Hepatocyte (in vitro differentiated cells): Measurements from ENCODE around the gene SLC12A7. TPM values are rescaled to one million over a fixed set of nuclear protein-coding genes. Genes with fewer than 3 reads are reported as not detected.

Source experiments
- DNase-seq: peaks from one replicate; pipeline ENCODE4 v3.0.0-alpha.2; 2016; ENCODE audit warnings: low spot score
- H2AFZ ChIP-seq: fragments of 200-600 bp; sonication (generic); 2 replicates; pipeline ENCODE4 v1.6.0; 2016; ENCODE audit warnings: antibody characterized with exemption, mild to moderate bottlenecking
- H3K27ac ChIP-seq: fragments of 200-600 bp; sonication (generic); 2 replicates; pipeline ENCODE4 v1.5.1; 2016; ENCODE audit warnings: mild to moderate bottlenecking
- H3K27me3 ChIP-seq: fragments of 200-600 bp; sonication (generic); 2 replicates; pipeline ENCODE4 v1.6.1; 2016
- H3K36me3 ChIP-seq: fragments of 200-600 bp; sonication (generic); replicated peaks from 2 replicates; pipeline ENCODE4 v1.5.1; 2016; ENCODE audit warnings: low read depth; ENCODE audit not compliant: insufficient read depth
- H3K4me1 ChIP-seq: fragments of 200-600 bp; sonication (generic); 2 replicates; pipeline ENCODE4 v1.5.1; 2016; ENCODE audit warnings: mild to moderate bottlenecking, moderate library complexity; ENCODE audit not compliant: insufficient read depth
- H3K4me2 ChIP-seq: fragments of 200-600 bp; sonication (generic); 2 replicates; pipeline ENCODE4 v1.6.0; 2016
- H3K4me3 ChIP-seq: fragments of 200-600 bp; sonication (generic); 2 replicates; pipeline ENCODE4 v1.5.1; 2016; ENCODE audit warnings: mild to moderate bottlenecking
- H3K79me2 ChIP-seq: fragments of 200-600 bp; sonication (generic); 2 replicates; pipeline ENCODE4 v1.6.0; 2017; ENCODE audit warnings: mild to moderate bottlenecking
- H3K9me2 ChIP-seq: fragments of 200-600 bp; sonication (generic); replicated peaks from 2 replicates; pipeline ENCODE4 v1.6.0; 2017; ENCODE audit warnings: mild to moderate bottlenecking; ENCODE audit not compliant: insufficient read depth
- H3K9me3 ChIP-seq: fragments of 200-600 bp; sonication (generic); 2 replicates; pipeline ENCODE4 v1.5.1; 2016; ENCODE audit warnings: low read depth, mild to moderate bottlenecking
- H4K20me1 ChIP-seq: fragments of 200-600 bp; sonication (generic); 2 replicates; pipeline ENCODE4 v1.6.0; 2016; ENCODE audit warnings: mild to moderate bottlenecking; ENCODE audit not compliant: insufficient read depth, poor library complexity, severe bottlenecking
- CTCF ChIP-seq: fragments of 200-600 bp; sonication (generic); IDR thresholded peaks from 2 replicates; pipeline ENCODE4 v1.5.1; 2016; ENCODE audit warnings: antibody characterized with exemption, mild to moderate bottlenecking; ENCODE audit not compliant: poor library complexity
- EZH2 ChIP-seq: fragments of 200-600 bp; sonication (generic); IDR thresholded peaks from 2 replicates; pipeline ENCODE4 v1.6.1; 2016; ENCODE audit warnings: antibody characterized with exemption, mild to moderate bottlenecking, borderline replicate concordance
- EZH2phosphoT487 ChIP-seq: fragments of 200-600 bp; sonication (generic); IDR thresholded peaks from one replicate; pipeline ENCODE4 v1.6.1; 2018; ENCODE audit warnings: antibody characterized with exemption, mild to moderate bottlenecking, low read depth, moderate library complexity; ENCODE audit not compliant: unreplicated experiment, severe bottlenecking
- WGBS: methylation state at CpG from one replicate; pipeline ENCODE4 v1.1.6; 2016; ENCODE audit warnings: low lambda C conversion rate; ENCODE audit errors: missing lambda C conversion rate; 5-methylcytosine and 5-hydroxymethylcytosine counted together
- polyA plus RNA-seq: library from polyadenylated mRNA; unstranded; fragments of >200 nt; fragmentation: Nextera tagmentation; extraction: Ambion mirVana; gene quantifications from 2 replicates; pipeline ENCODE4 v1.2.1, GENCODE V29; 2016
- total RNA-seq: library from RNA; depleted of rRNA; stranded (reverse); fragments of >200 nt; gene quantifications from 2 replicates; pipeline ENCODE4 v1.2.3, GENCODE V29; 2014

SLC12A7 gene
- total and polyA plus RNA-seq, 2 experiments from 2014 or later = 30.2 to 34.3 TPM

DNA sequence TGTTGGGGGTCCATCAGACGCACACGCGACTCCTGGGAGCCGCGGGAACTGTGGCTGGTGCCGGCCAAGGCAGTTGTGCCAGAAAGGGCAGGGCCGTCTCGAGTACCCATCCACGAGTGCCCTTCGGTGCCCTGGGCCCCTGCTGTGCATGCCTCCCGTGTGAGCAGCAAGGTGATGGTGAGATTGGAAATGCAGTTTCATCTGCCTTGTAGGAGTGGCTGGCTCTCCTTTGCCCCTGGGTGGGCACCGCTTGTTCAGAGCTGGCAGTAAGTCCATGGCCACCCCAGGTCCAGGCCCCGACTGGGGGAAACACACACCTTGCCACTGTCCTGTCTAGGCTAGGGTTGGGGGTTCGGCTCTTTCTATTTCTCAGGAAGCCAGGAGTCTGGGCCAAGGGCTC, 97.5 kb downstream of the SLC12A7 start:
- no peak overlapping the region for H3K27ac ChIP-seq
- H2AFZ ChIP-seq = no peak overlapping the region
- TF ChIP-seq EZH2phosphoT487 = no peak
- TF ChIP-seq CTCF = no peak
- no peak for TF ChIP-seq EZH2
- no peaks in the 10 kb centered on the region for H3K9me3 ChIP-seq
- WGBS = 95% methylated on average over 14 of the region's 14 CpGs
- H3K4me2 ChIP-seq = no peak overlapping the region
- H3K4me1 ChIP-seq = peaks cover 12% of the 10 kb centered on the region
- no peak overlapping the region for H3K4me3 ChIP-seq
- H4K20me1 ChIP-seq = no peaks in the 10 kb centered on the region
- peaks cover 13% of the 10 kb centered on the region for H3K27me3 ChIP-seq
- no peaks in the 10 kb centered on the region for H3K36me3 ChIP-seq
- no peak for DNase-seq
- no peaks in the 10 kb centered on the region for H3K79me2 ChIP-seq
- H3K9me2 ChIP-seq = no peaks in the 10 kb centered on the region

GRCh38 chr5:1013948-1014301, 97.9 kb downstream of the SLC12A7 start:
- Histone ChIP-seq H3K4me3 (no peak overlapping the region), H3K4me1 (peaks cover 12% of the 10 kb centered on the region), H3K9me3 (no peaks in the 10 kb centered on the region), H3K9me2 (no peaks in the 10 kb centered on the region), H3K27ac (no peak overlapping the region), H2AFZ (no peak overlapping the region), H3K27me3 (peaks cover 16% of the 10 kb centered on the region), H3K4me2 (no peak overlapping the region), H4K20me1 (no peaks in the 10 kb centered on the region), H3K36me3 (no peaks in the 10 kb centered on the region), H3K79me2 (no peaks in the 10 kb centered on the region)
- 92% methylated on average over 3 of the region's 3 CpGs for WGBS
- no peak for DNase-seq
- TF ChIP-seq EZH2phosphoT487 (no peak), CTCF (no peak), EZH2 (no peak)

DNA sequence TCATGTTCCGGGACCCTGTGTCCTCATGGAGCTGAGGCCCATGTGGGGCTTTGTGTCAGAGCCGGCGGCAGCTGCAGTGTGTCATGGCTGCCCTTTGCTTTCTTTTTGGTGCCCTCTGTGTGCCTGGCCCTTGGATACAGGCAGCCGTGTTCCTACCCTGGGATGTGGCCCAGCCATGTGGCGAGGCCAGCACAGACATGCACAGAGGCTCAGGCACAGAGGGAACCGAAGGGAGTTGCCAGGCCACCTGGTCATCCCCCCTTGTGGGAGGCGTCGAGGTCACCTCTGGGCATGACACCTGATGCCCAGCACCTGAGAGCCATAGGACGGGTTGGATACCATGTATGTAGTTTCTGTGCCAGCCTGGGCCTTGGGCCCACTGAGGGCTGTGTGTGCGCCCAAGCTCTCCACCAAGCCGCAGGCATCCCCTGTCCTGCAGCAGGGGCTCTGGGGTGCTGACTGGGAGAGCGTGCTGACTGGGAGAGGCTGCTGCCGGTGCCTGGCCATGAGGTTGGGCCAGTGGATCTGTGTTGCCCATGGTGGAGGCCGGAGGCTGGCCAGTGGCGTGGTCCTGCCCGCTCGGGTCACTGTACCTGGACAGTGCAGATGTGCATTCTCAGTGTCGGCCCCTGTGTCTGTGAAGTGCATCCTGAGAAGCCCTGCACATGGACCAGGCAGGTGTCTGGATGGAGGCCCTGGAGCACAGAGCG, 98.5 kb downstream of the SLC12A7 start:
- Histone ChIP-seq H3K27ac (no peak overlapping the region), H3K27me3 (peaks cover 16% of the 10 kb centered on the region), H3K4me3 (no peak overlapping the region), H2AFZ (no peak overlapping the region), H3K36me3 (no peaks in the 10 kb centered on the region), H4K20me1 (no peaks in the 10 kb centered on the region), H3K9me2 (no peaks in the 10 kb centered on the region), H3K4me2 (no peak overlapping the region), H3K79me2 (no peaks in the 10 kb centered on the region), H3K9me3 (no peaks in the 10 kb centered on the region), H3K4me1 (peaks cover 12% of the 10 kb centered on the region)
- no peak for TF ChIP-seq EZH2phosphoT487
- 93% methylated on average over 19 of the region's 19 CpGs for WGBS
- no peak for DNase-seq

- H3K9me3 ChIP-seq = no peaks in the 10 kb centered on the region
- H3K79me2 ChIP-seq = no peaks in the 10 kb centered on the region
- no peaks in the 10 kb centered on the region for H3K36me3 ChIP-seq
- no peak for DNase-seq
- H2AFZ ChIP-seq = no peak overlapping the region
- H3K27me3 ChIP-seq = peaks cover 16% of the 10 kb centered on the region
- H3K4me2 ChIP-seq = no peak overlapping the region
- 97% methylated on average over 7 of the region's 7 CpGs for WGBS
- TF ChIP-seq CTCF (no peak), EZH2 (no peak), EZH2phosphoT487 (no peak)
- H3K9me2 ChIP-seq = no peaks in the 10 kb centered on the region
- H3K4me1 ChIP-seq = peaks cover 12% of the 10 kb centered on the region
- no peak overlapping the region for H3K27ac ChIP-seq
- H3K4me3 ChIP-seq = no peak overlapping the region
- no peaks in the 10 kb centered on the region for H4K20me1 ChIP-seq
These were observed 99.0 kb downstream of the SLC12A7 start for GRCh38 chr5:1012900-1013237.
